SK-N-SH treated with all-trans-retinoic acid at 6 μM for 48 hours (cell line): ENCODE measurements around the gene ADGRG6.

ENCODE experiments used
- ATAC-seq: fragments of 200-7000 bp; cut with Tn5 transposase; 3 replicates; pipeline ENCODE4 v1.9.1; 2020; ENCODE audit warnings: mild to moderate bottlenecking, moderate library complexity
- BACH2 ChIP-seq: fragments of 250-450 bp; sonication (Bioruptor Pico); IDR thresholded peaks from 2 replicates; pipeline ENCODE4 v1.9.0; 2021; ENCODE audit warnings: mild to moderate bottlenecking, borderline replicate concordance
- CREB5 ChIP-seq: fragments of 250-450 bp; sonication (Bioruptor Pico); IDR thresholded peaks from 2 replicates; pipeline ENCODE4 v1.5.1; 2020; ENCODE audit warnings: low read depth, mild to moderate bottlenecking, moderate library complexity
- CSDC2 ChIP-seq: fragments of 250-450 bp; sonication (Bioruptor Pico); IDR thresholded peaks from 2 replicates; pipeline ENCODE4 v1.5.0; 2020; ENCODE audit warnings: mild to moderate bottlenecking, moderate library complexity
- CSRNP3 ChIP-seq: fragments of 250-450 bp; sonication (Bioruptor Pico); IDR thresholded peaks from 2 replicates; pipeline ENCODE4 v1.5.1; 2021; ENCODE audit warnings: mild to moderate bottlenecking, moderate library complexity
- ESRRG ChIP-seq: fragments of 250-450 bp; sonication (Bioruptor Pico); IDR thresholded peaks from 2 replicates; pipeline ENCODE4 v1.6.1; 2021; ENCODE audit warnings: mild to moderate bottlenecking
- GLIS3 ChIP-seq: fragments of 250-450 bp; sonication (Bioruptor Pico); IDR thresholded peaks from 2 replicates; pipeline ENCODE4 v1.5.0; 2020; ENCODE audit warnings: mild to moderate bottlenecking, moderate library complexity
- ISL1 ChIP-seq: fragments of 250-450 bp; sonication (Bioruptor Pico); IDR thresholded peaks from 2 replicates; pipeline ENCODE4 v2.1.2; 2022; ENCODE audit warnings: mild to moderate bottlenecking, moderate library complexity
- OSR1 ChIP-seq: fragments of 250-450 bp; sonication (Bioruptor Pico); IDR thresholded peaks from 2 replicates; pipeline ENCODE4 v1.8.0; 2022; ENCODE audit warnings: moderate library complexity, mild to moderate bottlenecking, inconsistent platforms
- POU6F1 ChIP-seq: fragments of 250-450 bp; sonication (Bioruptor Pico); IDR thresholded peaks from 2 replicates; pipeline ENCODE4 v1.8.0; 2021; ENCODE audit warnings: low read depth, mild to moderate bottlenecking, moderate library complexity, borderline replicate concordance
- PPARA ChIP-seq: fragments of 250-450 bp; sonication (Bioruptor Pico); IDR thresholded peaks from 2 replicates; pipeline ENCODE4 v1.5.0; 2020; ENCODE audit warnings: mild to moderate bottlenecking, borderline replicate concordance
- RARB ChIP-seq: fragments of 250-450 bp; sonication (Bioruptor Pico); IDR thresholded peaks from 2 replicates; pipeline ENCODE4 v1.8.0; 2021; ENCODE audit warnings: mild to moderate bottlenecking, moderate library complexity
- SNAI2 ChIP-seq: fragments of 250-450 bp; sonication (Bioruptor Pico); IDR thresholded peaks from 2 replicates; pipeline ENCODE4 v1.5.0; 2020; ENCODE audit warnings: mild to moderate bottlenecking, moderate library complexity
- TCF4 ChIP-seq: fragments of 250-450 bp; sonication (Bioruptor Pico); IDR thresholded peaks from 2 replicates; pipeline ENCODE4 v1.8.0; 2021; ENCODE audit warnings: mild to moderate bottlenecking, moderate library complexity, borderline replicate concordance
- TOX ChIP-seq: fragments of 250-450 bp; sonication (Bioruptor Pico); IDR thresholded peaks from 2 replicates; pipeline ENCODE4 v1.8.0; 2021; ENCODE audit warnings: mild to moderate bottlenecking, moderate library complexity, borderline replicate concordance
- TSHZ2 ChIP-seq: fragments of 250-450 bp; sonication (Bioruptor Pico); IDR thresholded peaks from 2 replicates; pipeline ENCODE4 v1.5.0; 2020; ENCODE audit warnings: mild to moderate bottlenecking, moderate library complexity
- ZC3H10 ChIP-seq: fragments of 250-450 bp; sonication (Bioruptor Pico); IDR thresholded peaks from 2 replicates; pipeline ENCODE4 v1.5.1; 2021; ENCODE audit warnings: mild to moderate bottlenecking, moderate library complexity
- ZFP3 ChIP-seq: fragments of 250-450 bp; sonication (Bioruptor Pico); IDR thresholded peaks from 2 replicates; pipeline ENCODE4 v1.5.0; 2020; ENCODE audit warnings: mild to moderate bottlenecking, moderate library complexity
- ZFP30 ChIP-seq: fragments of 450-650 bp; formaldehyde crosslinking; IDR thresholded peaks from 2 replicates; pipeline ENCODE4 v1.5.0; 2022; ENCODE audit warnings: mild to moderate bottlenecking, moderate library complexity
- ZNF565 ChIP-seq: fragments of 450-650 bp; formaldehyde crosslinking; conservative IDR thresholded peaks from 2 replicates; pipeline ENCODE4 v1.5.0; 2020; ENCODE audit warnings: low read depth, mild to moderate bottlenecking, moderate library complexity
- ZNF70 ChIP-seq: fragments of 450-650 bp; formaldehyde crosslinking; IDR thresholded peaks from 2 replicates; pipeline ENCODE4 v1.5.0; 2020; ENCODE audit warnings: mild to moderate bottlenecking, moderate library complexity
- ZNF8 ChIP-seq: fragments of 450-650 bp; formaldehyde crosslinking; IDR thresholded peaks from 2 replicates; pipeline ENCODE4 v1.5.0; 2020; ENCODE audit warnings: mild to moderate bottlenecking, moderate library complexity
- TF ChIP-seq, protein P1 (sequence below): fragments of 250-450 bp; sonication (Bioruptor Pico); IDR thresholded peaks from 2 replicates; pipeline ENCODE4 v1.8.0; 2020; ENCODE audit warnings: mild to moderate bottlenecking, moderate library complexity, borderline replicate concordance

ADGRG6 gene

GRCh38 chr6:142474531-142475289 is 172.9 kb downstream of the ADGRG6 start:
- TF ChIP-seq CSDC2 (CRISPR knock-in tag) (no peak), OSR1 (CRISPR knock-in tag) (no peak), ZNF70 (CRISPR knock-in tag) (no peak), CREB5 (CRISPR knock-in tag) (no peak), PPARA (CRISPR knock-in tag) (no peak), TSHZ2 (CRISPR knock-in tag) (no peak), ISL1 (CRISPR knock-in tag) (no peak), ZC3H10 (CRISPR knock-in tag) (no peak), GLIS3 (CRISPR knock-in tag) (no peak), SNAI2 (CRISPR knock-in tag) (no peak), TCF4 (CRISPR knock-in tag) (no peak)
- TF ChIP-seq, protein P1, sequence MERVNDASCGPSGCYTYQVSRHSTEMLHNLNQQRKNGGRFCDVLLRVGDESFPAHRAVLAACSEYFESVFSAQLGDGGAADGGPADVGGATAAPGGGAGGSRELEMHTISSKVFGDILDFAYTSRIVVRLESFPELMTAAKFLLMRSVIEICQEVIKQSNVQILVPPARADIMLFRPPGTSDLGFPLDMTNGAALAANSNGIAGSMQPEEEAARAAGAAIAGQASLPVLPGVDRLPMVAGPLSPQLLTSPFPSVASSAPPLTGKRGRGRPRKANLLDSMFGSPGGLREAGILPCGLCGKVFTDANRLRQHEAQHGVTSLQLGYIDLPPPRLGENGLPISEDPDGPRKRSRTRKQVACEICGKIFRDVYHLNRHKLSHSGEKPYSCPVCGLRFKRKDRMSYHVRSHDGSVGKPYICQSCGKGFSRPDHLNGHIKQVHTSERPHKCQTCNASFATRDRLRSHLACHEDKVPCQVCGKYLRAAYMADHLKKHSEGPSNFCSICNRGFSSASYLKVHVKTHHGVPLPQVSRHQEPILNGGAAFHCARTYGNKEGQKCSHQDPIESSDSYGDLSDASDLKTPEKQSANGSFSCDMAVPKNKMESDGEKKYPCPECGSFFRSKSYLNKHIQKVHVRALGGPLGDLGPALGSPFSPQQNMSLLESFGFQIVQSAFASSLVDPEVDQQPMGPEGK (CRISPR knock-in tag) = no peak
- peak; percentile 94 for ATAC-seq

DNA sequence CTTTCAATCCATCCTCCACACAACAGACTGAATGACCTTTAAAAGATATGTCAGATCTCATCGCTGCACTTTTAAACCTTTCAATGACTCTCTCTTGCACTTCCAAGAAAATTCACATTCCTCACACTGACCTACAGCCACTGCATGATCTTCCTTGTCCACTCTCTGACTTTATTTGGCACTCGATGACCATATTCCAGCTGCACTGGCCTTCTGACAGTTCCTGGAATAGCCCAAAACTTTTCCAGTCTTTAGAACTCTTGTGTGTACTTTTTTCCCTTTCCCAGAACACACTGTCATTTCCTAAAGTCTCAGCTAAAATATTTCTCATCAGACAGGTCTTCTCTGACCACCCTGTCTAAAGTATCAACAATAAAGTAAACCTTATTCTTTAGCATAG is 174.6 kb downstream of the ADGRG6 start:
- TF ChIP-seq TOX (no peak), ZFP3 (CRISPR knock-in tag) (no peak), ZFP30 (CRISPR knock-in tag) (no peak), ZNF70 (CRISPR knock-in tag) (no peak), TSHZ2 (CRISPR knock-in tag) (no peak), ESRRG (CRISPR knock-in tag) (no peak), GLIS3 (CRISPR knock-in tag) (no peak), TCF4 (CRISPR knock-in tag) (no peak), CREB5 (CRISPR knock-in tag) (no peak), PPARA (CRISPR knock-in tag) (no peak), POU6F1 (no peak), CSRNP3 (CRISPR knock-in tag) (no peak), BACH2 (CRISPR knock-in tag) (no peak), RARB (CRISPR knock-in tag) (no peak), OSR1 (CRISPR knock-in tag) (no peak), ZNF565 (CRISPR knock-in tag) (no peak), ZC3H10 (CRISPR knock-in tag) (no peak), ZNF8 (CRISPR knock-in tag) (no peak), CSDC2 (CRISPR knock-in tag) (no peak)
- TF ChIP-seq, protein P1 (CRISPR knock-in tag) = no peak
- no peak for ATAC-seq
